ENCODE results near the gene MAFB. TPM values are rescaled to one million over a fixed set of nuclear protein-coding genes. Genes with fewer than 3 reads are reported as not detected.

MAFB gene
- polyA plus RNA-seq, 1 of the 3 experiments (the other 2 are of a cell fraction) = 0.08 TPM

- Histone ChIP-seq H3K79me2 (ENCODE audit: insufficient read depth) (no peaks in the 10 kb centered on the region), H3K9me2 (no peaks in the 10 kb centered on the region), H3K27ac (ENCODE audit: low read depth in 2 of 2, low read length in 1 of 2) (no peak overlapping the region), H3K4me2 (no peak overlapping the region), H3K4me3 (ENCODE audit: low read depth in 2 of 2, low read length in 1 of 2) (no peak overlapping the region), H3K36me3 (replicated peaks in 1 of 2; ENCODE audit: control insufficient read depth in 1 of 2, insufficient read depth in 2 of 2, low read length in 1 of 2) (no peaks in the 10 kb centered on the region), H3K9ac (no peak overlapping the region), H3K27me3 (ENCODE audit: insufficient read depth) (no peaks in the 10 kb centered on the region), H3F3A (replicated peaks; ENCODE audit: insufficient read depth) (no peaks in the 10 kb centered on the region), H4K20me1 (ENCODE audit: insufficient read depth) (no peaks in the 10 kb centered on the region), H3K9me3 (no peaks in the 10 kb centered on the region), H2AFZ (ENCODE audit: low read depth) (no peak overlapping the region), H3K4me1 (ENCODE audit: control insufficient read depth in 1 of 2, insufficient read depth in 2 of 2, low read depth in 1 of 2, low read length in 1 of 2) (peaks cover 0 to 10% of the 10 kb centered on the region in 2 experiments; a peak in 1 of 4 replicates)
- WGBS (ENCODE audit: low lambda C conversion rate) = 36% methylated on average over 8 of the region's 14 CpGs
- DNase-seq = no peak
- TF ChIP-seq NRF1 (IDR thresholded peaks at IDR 0.05; ENCODE audit: low read depth, low read length) (no peak), EZH2phosphoT487 (IDR thresholded peaks at IDR 0.05; ENCODE audit: borderline replicate concordance, low read depth) (no peak), RFX5 (IDR thresholded peaks at IDR 0.05; ENCODE audit: low read length) (no peak), FOXJ3 (CRISPR knock-in tag; IDR thresholded peaks at IDR 0.05) (no peak), EP300 (IDR thresholded peaks at IDR 0.05; ENCODE audit: borderline replicate concordance in 1 of 2, low read depth in 1 of 2, low read length in 1 of 2) (no peak), FOSL2 (IDR thresholded peaks at IDR 0.05; ENCODE audit: borderline replicate concordance, low read depth) (no peak), TCF12 (IDR thresholded peaks at IDR 0.05) (no peak), ZBTB33 (IDR thresholded peaks at IDR 0.05; ENCODE audit: borderline replicate concordance, low read depth) (no peak), MAX (IDR thresholded peaks at IDR 0.05; ENCODE audit: low read depth) (no peak), YY1 (IDR thresholded peaks at IDR 0.05; ENCODE audit: low read depth) (no peak), SMC3 (IDR thresholded peaks at IDR 0.05; ENCODE audit: low read depth, low read length) (no peak)
- TF ChIP-seq, protein P1, sequence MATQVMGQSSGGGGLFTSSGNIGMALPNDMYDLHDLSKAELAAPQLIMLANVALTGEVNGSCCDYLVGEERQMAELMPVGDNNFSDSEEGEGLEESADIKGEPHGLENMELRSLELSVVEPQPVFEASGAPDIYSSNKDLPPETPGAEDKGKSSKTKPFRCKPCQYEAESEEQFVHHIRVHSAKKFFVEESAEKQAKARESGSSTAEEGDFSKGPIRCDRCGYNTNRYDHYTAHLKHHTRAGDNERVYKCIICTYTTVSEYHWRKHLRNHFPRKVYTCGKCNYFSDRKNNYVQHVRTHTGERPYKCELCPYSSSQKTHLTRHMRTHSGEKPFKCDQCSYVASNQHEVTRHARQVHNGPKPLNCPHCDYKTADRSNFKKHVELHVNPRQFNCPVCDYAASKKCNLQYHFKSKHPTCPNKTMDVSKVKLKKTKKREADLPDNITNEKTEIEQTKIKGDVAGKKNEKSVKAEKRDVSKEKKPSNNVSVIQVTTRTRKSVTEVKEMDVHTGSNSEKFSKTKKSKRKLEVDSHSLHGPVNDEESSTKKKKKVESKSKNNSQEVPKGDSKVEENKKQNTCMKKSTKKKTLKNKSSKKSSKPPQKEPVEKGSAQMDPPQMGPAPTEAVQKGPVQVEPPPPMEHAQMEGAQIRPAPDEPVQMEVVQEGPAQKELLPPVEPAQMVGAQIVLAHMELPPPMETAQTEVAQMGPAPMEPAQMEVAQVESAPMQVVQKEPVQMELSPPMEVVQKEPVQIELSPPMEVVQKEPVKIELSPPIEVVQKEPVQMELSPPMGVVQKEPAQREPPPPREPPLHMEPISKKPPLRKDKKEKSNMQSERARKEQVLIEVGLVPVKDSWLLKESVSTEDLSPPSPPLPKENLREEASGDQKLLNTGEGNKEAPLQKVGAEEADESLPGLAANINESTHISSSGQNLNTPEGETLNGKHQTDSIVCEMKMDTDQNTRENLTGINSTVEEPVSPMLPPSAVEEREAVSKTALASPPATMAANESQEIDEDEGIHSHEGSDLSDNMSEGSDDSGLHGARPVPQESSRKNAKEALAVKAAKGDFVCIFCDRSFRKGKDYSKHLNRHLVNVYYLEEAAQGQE (IDR thresholded peaks at IDR 0.05; ENCODE audit: low read depth, low read length) = no peak
- CTCF ChIA-PET = no interaction called here
- POLR2A ChIA-PET = no interaction called here
Observed at GRCh38 chr20:40663991-40664880, 24.8 kb downstream of the MAFB start.
